ENCODE results near the gene PXN.

PXN gene

DNA sequence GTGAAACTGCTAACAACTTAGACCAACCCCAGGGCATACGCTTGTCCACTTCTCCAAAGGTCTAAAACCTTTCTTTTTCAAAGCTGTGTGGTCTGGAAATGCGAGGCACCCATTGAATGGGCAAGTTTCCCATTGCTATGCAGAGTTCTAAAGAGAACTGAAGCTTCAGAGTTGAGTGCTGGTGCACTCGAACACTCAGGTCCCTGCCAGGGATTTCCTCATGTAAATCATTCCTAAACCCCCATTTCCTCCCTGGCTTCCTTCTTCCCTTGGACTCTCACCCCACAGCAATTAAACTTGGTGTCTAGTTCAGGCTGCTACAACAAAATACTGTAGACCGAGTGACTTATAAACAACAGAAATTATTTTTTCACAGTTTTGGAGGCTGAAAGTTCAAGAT lies 2.2 kb upstream of the PXN start:
- TF ChIP-seq, protein P1, sequence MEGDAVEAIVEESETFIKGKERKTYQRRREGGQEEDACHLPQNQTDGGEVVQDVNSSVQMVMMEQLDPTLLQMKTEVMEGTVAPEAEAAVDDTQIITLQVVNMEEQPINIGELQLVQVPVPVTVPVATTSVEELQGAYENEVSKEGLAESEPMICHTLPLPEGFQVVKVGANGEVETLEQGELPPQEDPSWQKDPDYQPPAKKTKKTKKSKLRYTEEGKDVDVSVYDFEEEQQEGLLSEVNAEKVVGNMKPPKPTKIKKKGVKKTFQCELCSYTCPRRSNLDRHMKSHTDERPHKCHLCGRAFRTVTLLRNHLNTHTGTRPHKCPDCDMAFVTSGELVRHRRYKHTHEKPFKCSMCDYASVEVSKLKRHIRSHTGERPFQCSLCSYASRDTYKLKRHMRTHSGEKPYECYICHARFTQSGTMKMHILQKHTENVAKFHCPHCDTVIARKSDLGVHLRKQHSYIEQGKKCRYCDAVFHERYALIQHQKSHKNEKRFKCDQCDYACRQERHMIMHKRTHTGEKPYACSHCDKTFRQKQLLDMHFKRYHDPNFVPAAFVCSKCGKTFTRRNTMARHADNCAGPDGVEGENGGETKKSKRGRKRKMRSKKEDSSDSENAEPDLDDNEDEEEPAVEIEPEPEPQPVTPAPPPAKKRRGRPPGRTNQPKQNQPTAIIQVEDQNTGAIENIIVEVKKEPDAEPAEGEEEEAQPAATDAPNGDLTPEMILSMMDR (conservative IDR thresholded peaks at IDR 0.05; ENCODE audit: low read depth, low read length), result no peak
- no peak overlapping the region for H3K4me3 ChIP-seq (ENCODE audit: low read depth, low read length)
- no peak for DNase-seq (ENCODE audit: low read depth)

DNA sequence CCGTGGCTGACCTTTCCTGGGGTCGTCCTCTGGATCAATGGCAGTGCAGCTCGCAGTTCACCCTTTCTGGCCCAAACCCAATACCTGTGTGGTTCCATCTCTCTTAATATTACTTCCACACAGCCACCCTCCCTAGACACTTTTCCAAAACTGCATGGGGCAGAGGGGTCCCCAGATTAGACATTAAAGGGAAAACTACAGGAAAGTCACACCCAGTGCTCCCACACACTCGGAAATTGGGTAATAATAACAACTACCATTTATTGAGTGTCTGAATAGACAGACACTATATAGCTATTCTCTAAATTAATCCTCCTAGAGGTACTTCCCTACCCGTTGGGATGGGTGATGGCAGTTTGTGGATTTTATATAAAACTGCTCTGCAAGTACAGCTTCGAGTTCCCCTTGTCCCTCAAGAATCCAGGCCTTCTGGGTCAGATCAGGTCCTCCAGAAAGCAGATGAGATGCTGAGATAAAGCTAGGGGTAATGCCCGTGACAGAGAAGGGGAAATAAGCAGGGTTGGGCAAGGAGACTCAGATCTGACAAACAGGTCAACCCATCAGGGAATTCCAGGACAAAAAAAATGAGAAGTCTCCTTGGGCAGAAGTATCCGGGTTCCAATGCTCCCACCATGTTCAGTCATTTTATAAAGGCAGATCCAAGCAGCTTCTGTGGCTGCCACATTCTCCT lies 795 bp upstream of the PXN start:
- no peak for DNase-seq (ENCODE audit: low read depth)
- H3K4me3 ChIP-seq (ENCODE audit: low read depth, low read length), result no peak overlapping the region
- TF ChIP-seq, protein P1 (conservative IDR thresholded peaks at IDR 0.05; ENCODE audit: low read depth, low read length), result no peak

GRCh38 chr12:120264904-120265472 lies 542 bp downstream of the PXN start:
- no peak for DNase-seq (ENCODE audit: low read depth)
- H3K4me3 ChIP-seq (ENCODE audit: low read depth, low read length), result peak overlapping the region; percentile 88
- TF ChIP-seq, protein P1 (conservative IDR thresholded peaks at IDR 0.05; ENCODE audit: low read depth, low read length), result no peak

- DNase-seq (ENCODE audit: low read depth), result no peak
- TF ChIP-seq, protein P1 (conservative IDR thresholded peaks at IDR 0.05; ENCODE audit: low read depth, low read length), result no peak
- peak overlapping the region; percentile 88 for H3K4me3 ChIP-seq (ENCODE audit: low read depth, low read length)
These were observed 1.2 kb downstream of the PXN start for GRCh38 chr12:120264086-120264903.

GRCh38 chr12:120263748-120264085 lies 1.8 kb downstream of the PXN start:
- H3K4me3 ChIP-seq (ENCODE audit: low read depth, low read length), result peak overlapping the region; percentile 88
- DNase-seq (ENCODE audit: low read depth), result no peak
- TF ChIP-seq, protein P1 (conservative IDR thresholded peaks at IDR 0.05; ENCODE audit: low read depth, low read length), result no peak

- peak overlapping the region; percentile 88 for H3K4me3 ChIP-seq (ENCODE audit: low read depth, low read length)
- DNase-seq (ENCODE audit: low read depth), result no peak
- TF ChIP-seq, protein P1 (conservative IDR thresholded peaks at IDR 0.05; ENCODE audit: low read depth, low read length), result no peak
These were observed 2.4 kb downstream of the PXN start for GRCh38 chr12:120262852-120263747.

All from choroid plexus epithelial cell (primary cell).